ENCODE measurements around the gene GAS2.
"Not testable (repeated sequence)": the region's sequence is repeated elsewhere in the genome, so short reads cannot be mapped to it uniquely, and the experiment has no call there.

Gene GAS2

DNA sequence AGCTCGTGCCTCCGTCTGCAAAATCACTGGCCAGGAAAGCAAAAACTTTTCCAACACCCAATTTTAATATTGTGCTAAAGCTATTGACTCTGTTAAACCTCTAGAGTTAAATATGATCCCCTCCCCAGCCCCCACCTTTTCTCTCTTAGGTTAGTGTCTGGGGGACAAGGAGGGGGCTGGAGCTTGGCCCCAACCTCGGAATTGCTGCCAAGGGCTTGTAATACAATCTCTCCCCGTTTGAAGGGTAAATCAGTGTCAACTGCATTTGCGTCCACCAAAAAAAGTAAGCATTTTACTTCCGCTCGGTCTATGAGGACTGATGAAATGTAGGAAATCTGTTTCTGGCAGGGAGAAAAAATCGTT is at the start of gene GAS2:
Gene GAS2 (plus strand): TSS at position 287 of the 363 bp plus-strand sequence. CDS start 8,259 bp downstream, outside the sequence.
- FAIRE-seq = no peak

DNA sequence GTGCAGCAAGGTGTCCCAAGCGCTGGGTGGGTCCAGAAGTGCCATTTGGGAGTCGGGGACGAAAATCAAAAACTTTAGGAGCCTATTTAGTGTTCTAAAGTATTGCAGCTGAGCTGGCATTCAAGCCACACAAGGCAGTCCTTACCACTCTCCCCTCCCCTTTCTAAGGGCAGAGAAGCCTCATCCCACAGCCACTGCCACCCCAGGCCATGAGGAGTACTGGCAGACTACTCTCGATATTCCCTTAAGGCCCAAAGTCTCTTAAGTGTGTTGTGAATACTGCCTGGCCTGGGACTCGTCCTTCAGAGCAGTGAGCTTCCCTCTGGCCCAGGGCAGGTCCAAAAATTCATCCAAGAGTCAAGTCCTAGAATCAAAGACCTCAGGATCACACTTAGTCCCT is 48.5 kb upstream of the GAS2 start:
- FAIRE-seq = no peak

DNA sequence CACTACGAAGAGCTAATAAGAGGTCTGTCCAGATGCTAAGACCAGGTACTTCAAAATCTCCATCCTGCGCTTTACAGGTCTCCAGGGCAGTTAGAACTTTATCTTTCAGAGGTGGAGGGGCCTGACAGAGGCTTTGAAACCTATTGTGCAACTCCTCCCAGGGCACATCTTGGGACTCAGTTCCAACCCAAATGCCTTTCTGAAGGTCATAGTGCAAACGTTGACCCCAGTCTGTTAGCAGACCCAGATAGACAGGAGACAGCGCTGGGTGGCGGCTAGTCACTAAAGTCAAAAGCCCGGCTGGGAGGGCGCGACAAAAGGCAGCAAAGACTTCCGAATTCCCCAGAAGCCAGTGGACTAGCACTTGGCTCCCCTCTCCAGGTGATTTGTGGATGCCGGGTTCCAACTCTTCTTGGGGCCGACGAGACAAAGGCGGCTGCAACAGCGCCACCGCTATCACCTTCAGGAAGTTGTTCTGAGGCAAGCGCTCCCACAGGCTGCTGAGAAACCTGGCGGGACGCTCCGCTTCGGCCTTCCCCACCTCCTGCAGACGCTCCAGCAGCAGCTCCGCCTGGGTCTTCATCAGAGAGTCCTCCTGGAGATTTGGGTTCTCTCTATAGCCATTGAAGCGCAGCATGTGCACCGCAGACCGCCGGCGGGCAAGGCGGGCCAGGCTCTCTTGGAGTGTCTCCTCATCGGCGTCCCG is 41.5 kb upstream of the GAS2 start:
- FAIRE-seq = no peak

DNA sequence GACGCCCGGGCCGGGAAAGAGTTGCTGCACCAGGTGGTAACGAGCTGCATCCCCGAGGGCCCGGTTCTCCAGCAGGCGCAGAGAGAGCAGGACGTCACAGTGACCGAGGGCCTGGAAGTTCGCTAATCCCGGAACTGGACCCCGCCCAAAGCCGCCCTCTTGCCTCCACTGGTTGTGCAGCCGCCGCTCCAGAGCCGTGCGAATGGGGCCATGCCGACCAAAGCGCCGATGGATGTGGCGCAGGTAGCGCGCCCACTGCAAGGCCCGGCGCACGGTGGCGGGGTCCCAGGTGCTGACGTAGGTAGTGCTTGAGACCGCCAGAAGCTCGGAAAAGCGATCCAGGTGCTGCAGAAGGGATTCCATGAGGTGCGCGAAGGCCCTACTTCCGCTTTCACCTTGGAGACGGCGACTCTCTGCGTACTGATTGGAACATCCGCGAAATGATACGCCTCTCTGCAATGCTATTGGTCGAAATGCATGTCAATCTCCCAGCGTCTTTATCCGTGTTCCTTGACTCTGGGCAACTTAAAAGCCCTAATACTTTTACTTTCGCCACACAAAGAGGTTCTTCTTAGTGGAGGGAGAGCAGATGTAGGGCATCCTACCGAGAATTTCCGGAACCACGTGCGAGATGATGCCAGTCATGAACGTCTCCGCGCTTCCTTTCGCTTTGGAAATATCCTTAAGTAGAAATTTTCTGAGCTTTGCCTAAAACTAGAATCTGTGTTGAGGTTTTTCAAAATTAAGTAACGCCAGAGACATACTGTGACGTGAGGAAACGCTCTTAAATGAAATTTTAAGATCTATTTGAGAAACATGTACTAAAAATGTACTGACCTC is 40.7 kb upstream of the GAS2 start, which contains the start of gene FANCF:
Gene FANCF (minus strand): TSS at position 376 of the 840 bp plus-strand sequence. CDS start 13 bp downstream, at position 363.
- peak; percentile 86 for FAIRE-seq

DNA sequence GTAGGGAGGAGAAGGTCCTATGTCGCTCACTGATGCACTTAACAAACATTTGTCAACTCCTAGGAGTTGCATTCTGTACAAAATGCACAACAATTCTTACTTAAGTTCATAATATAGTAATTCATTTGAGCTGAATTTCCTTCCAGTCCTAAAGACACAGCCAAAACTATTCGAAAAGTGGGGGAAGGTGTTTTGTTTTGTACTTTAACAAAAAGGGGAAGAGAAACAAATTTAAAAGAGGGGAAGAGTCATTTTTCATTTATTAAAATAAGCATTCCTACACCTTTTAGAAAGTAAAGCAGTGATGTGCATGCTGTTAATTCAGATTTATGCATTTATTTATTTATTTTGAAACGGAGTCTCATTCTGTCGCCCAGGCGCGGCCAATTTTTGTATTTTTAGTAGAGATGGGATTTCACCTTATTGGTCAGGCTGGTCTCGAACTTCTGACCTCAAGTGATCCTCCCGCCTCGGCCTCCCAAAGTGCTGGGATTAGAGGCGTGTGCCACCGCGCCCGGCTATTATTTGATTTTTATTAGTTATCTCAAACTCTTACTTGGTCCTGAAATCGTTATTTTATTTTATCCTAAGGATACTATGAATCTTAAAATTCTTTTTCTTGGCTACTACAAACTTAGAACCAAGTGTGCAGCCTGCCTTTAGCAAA is 39.7 kb upstream of the GAS2 start:
- FAIRE-seq = no peak

DNA sequence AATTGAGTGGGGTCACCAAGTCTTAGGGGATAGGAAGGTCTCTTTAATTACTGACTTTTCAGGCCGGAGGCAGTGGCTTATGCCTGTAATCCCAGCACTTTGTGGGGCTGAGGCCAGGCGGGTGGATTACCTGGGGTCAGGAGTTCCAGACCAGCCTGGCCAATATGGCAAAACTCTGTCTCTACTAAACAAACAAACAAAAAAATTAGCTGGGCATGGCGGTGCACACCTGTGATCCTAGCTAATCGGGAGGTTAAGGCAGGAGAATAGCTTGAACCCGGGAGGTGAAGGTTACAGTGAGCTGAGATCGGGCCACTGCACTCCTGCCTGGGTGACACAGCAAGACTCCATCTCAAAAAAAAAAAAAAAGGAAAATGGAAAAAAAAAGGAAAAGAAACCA is 39.0 kb upstream of the GAS2 start:
- FAIRE-seq = no peak

DNA sequence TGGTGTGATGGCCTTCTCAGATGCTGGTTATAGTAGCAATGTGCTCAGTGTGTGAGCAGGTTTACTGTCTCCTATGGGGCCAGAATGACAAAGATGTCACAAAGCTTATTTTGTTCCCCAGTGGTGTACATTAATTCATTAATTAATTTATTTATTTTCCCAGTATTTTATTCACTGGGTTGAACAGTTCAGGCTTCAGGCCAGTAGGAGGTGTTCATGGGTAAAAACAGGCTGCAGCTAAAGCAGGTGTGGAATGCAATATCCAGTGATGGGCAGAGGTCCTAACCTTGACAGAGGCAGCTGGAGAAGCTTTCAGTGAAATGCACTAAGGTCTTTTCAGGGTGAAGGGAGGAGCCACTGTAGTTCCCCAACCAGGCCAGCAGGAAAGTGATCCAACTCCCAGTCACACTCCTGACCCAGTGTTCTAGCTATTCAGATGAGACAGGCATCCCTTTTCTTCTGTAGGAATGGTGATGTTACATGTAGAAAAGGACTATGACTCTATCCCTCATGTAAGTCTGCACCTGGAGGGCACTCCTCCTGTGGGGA is 33.0 kb upstream of the GAS2 start:
- no peak for FAIRE-seq

DNA sequence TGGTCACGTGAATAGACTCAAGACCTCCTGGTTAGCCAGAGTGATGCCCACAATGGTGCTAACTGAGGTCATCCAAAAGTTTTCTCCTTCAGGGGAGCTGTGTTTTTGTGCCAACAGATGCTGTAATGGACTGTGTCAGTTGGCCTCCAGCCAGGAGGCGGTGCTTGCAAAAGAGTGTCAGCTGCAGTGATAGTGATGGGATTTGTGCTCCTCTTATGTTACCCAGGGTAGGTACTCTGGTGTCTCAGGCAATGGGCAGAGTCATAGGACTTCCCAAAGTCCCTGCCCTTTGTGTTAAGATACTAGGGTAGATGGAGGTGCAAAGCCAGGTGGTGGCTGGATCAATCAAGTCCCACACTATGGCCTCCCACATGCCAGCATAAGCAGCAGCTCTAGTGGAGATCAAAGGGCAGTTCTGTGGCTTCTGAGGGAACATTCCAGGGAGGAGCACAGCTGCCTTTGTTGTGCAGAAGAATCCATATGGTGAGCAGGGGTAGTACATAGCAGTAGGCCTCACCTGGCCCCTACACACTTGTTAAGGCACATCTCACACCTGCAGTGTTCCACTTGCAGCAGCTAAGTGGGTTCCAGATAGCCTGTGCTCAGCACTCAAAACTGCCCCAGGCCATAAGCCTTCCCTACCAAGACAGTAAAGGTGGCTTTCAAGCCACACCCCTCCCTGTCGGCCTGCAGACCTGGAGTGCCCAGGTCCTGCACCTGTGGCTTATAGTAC is 31.3 kb upstream of the GAS2 start:
- no peak for FAIRE-seq

DNA sequence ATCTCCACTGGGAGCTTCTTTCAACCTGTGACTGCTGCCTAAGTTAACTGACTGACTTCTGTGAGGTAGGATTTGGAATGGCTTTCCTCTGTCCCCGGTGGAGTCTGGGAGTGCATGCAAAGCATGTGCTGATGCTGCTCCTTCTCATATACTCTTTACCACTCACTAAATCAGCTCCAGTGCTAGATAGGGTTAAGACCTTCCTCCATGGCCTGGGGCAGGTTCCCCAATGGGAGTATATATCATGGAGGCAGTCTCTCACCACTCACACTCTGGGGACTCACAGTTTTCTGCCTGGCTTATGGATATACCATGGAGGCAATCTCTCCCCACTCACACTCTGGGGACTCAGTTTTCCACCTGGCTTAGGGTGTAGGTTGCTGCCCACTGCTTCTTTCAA is 30.7 kb upstream of the GAS2 start:
- no peak for FAIRE-seq

DNA sequence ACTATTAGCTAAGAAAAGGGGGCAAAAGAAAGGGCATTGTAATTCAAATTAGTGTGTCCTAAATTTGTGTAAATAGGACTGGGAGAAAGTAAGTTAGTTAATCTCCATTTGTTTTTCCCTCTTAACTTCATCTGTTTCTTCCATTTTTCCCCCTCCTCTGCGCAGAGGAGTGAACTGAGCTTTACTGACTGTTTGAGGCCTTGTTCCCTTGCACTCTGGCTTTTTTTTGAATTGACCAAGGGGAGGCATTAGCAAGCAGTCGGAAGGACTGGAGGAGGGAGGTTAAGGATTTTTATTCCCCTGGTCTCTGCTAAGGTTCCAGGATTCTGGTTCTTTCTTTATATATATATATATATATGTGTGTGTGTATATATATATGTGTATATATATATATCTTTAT is 25.5 kb upstream of the GAS2 start:
- FAIRE-seq = no peak

DNA sequence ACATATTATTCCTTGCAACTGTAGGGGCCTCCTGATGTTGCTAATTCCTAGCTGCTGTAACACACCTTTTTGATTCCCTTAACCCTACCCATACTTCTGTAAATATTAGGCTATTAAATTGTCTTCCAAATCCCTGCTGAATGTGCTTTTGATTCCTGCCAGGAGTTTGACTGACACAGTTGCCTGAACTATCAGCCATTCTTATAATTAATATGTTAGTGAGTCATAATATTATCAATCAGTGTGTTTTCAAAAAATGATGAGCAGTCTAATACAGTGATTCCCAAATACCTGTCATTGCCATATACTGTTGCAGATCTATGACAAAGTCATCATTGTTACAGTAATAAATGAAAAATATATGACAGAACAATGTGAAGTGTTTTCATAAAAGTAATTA is 24.9 kb upstream of the GAS2 start:
- no peak for FAIRE-seq

DNA sequence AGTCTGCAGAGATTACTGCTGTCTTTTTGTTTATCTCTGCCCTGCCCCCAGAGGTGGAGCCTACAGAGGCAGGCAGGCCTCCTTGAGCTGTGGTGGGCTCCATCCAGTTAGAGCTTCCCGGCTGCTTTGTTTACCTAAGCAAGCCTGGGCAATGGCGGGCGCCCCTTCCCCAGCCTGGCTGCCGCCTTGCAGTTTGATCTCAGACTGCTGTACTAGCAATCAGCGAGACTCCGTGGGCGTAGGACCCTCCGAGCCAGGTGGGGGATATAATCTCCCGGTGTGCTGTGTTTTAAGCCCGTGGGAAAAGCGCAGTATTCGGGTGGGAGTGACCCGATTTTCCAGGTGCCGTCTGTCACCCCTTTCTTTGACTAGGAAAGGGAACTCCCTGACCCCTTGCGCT is 14.1 kb upstream of the GAS2 start:
- FAIRE-seq = not testable (repeated sequence)

DNA sequence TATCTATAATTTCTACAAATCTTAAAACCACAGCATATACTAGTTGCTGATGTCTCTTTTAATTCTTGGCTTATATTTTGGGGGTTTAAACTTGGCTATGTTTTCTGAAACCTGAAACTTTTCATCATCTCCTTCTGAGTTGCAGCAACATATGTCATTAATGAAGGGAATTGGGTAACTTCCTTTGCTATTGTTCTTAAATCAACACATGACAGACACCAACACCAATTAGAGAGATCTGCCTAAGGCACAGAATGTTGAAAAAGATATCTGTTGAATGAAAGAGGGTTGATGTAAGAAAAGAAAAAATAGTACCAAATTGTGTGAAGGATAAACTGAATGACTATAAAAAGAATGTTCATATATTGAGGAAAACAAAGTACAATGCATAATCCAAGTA is 10.3 kb upstream of the GAS2 start:
- no peak for FAIRE-seq

DNA sequence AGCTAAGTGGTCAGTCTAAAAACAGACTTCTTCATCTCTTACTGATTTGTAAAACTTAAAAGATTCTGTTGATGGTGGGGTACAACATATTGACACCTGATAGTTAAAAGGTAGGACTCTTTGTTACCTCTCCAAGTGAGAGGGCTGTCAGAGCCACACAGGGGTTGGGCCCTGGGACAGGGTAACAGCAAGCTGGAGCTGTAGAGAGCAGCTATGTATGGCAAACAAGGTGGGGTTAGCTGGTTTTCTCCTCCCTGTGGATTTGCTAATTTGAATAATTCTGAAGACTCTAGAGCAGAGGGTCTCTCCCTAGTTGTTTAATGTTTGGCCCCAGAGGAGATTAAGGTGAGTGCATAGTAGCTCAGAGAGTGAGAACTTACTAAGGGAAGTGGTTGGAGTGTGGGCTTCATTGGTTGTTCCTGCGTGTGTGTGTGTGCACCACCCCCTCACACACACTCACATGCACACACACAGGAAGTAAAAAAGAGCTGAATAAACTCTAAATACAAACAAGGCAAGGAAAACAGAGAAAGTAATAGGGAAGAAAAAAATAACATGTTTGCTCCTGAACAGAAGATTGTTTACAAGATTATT is 9.2 kb upstream of the GAS2 start:
- FAIRE-seq = no peak

DNA sequence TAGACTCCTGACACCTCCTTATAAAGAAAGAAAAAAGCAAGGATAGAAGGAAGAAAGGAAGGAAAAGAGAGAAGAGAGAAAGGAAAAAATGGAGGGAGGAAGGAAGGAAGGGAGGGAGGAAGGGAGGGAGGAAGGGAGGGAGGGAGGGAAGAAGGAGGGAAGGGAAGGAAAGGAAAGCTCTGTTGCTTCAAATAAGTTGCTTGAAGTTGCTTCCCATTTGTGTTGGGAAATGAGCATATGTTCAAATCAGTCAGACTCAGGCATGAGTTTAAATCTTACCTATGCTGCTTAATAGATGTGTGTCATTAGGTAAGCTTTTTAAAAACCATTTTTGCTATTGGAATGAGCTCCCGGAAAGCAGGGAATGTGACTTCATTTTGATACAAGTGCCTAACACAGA is 6.6 kb upstream of the GAS2 start:
- no peak for FAIRE-seq

DNA sequence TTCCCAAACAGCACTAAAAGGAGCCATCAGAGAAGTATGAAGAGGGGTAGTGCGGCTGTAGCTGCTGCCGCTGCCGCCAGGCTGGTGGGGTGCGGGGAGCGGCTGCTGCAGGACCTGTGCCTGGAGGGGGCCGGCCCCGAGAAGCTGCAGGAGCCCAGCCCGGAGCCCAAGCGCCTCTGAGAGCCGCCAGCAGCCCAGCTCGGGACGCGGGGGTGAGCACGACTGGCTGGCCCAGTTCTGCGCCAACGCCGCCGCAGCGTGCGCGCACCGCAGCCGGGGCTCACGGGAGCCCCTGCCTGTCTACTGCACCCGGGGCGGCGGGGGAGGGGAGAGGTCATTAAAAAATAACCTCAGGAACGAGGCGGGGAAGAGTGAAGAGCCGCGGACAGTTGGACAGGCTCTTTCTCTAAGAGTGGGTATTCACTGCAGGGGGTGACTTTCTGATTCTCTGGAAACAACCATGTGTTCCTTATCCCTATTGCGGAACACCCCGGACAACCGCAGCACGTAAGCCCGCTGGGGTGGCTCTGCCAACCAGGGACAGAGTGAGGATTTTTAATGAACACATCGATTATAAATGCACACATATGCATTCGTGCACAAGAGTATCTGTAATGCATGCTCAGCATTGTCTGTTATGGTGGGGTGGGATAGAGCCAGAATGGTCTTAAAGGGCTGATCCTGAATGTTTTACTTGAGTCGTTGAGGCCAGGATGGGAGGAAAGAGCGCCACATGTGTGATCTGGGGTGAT is 453 bp downstream of the GAS2 start:
- no peak for FAIRE-seq

DNA sequence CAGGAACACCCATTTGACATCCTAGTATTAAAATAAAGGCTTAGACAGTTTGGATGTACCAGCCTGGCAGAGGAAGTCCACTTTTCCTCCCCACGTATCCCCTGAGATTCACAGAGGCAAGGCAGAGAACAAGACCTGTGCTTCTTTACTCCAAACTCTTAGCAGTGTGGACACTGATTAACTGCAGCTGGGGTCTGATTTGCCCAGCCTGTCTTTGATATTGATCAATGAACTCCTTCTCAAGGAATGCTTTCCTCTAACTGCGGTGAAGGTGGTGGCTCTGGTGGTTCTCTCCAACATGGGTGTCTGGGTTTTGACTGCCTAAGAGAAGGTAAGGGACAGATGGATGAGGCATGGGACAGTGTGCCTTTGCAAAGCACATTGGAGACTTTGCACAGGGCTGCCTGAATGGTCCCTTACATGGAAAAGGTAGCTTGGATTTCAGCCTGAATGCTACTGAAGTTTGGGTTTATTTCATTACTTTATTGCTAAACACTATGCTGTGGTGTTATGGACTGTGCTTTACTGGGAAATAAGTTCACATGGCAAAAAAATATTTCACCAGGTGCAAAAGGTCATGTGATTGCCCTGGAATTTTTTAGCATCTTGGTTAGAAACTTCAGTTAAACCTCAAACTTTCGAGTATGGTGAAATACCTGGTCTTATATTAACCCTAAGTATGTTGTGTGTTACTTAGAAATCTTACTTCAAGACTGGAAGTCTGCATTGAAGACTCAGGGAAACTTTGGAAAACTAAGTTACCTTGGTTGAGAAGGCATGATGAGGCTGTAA is 1.8 kb downstream of the GAS2 start:
- FAIRE-seq = no peak

DNA sequence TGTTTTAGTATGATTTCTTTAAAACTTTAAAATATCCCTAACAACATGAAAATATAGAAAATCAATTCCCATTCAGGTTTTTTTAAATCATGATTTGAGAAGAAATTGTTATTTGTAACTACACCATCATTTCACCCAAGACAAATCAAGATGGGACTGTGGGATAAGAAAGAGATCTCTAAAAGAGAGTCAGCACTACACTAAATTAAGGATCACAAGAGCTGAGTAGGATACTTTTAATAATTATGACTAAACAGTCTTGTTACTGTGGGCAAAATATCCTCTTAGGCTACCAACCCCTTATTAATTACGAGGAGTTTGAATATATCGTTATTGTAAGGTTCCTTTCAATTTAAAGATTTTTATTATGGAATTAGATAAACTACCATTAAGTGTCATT is 3.0 kb downstream of the GAS2 start:
- FAIRE-seq = no peak

DNA sequence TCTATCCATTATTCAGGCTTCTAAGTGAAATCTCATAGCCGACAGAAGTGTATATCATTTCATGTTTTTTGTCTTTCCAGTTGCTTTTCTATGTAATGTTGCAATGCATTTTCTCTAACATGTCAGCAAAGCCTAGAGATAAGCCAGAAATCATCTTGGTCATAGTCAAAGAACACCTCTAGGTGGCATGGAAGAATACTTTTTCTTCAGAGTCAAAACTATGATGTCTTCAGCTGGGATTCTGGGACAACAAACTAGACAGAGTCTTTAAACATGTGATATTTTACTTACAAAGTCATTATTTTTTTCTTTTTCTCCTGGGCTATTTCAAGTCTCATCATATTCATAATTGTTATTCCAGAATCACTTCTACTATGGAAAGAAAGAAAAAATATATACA is 4.4 kb downstream of the GAS2 start:
- no peak for FAIRE-seq

DNA sequence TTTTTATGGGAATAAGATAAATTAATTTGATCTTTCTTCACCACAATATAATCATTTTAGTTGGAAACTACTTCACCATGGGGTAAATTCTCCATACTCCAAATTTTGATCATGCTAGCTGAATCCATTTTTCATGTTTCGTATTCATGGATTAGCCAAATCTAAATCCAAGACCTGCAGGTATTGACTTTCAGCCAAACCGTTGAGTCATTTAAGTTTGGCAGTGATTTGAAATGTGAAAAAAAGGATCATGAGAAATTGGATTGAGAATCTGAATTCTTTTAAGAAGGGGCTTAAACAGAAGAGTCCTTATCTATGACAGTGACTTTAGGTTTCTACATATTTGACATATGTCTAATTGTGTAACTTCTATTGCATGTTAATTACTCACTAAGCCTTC is 5.3 kb downstream of the GAS2 start:
- FAIRE-seq = no peak
